H1 (cell line): ENCODE data around the gene NDC1. TPM values are rescaled to one million over a fixed set of nuclear protein-coding genes. Genes with fewer than 3 reads are reported as not detected.

Source experiments
- BACH1 ChIP-seq: IDR thresholded peaks from 2 replicates; pipeline ENCODE4 v1.6.1; 2012; ENCODE audit warnings: low read length, improper control_type of control experiment
- CBX5 ChIP-seq: fragments of 300-800, 300-1000 bp; sonication (generic); IDR thresholded peaks from 2 replicates; pipeline ENCODE4 v1.7.1; 2016; ENCODE audit warnings: antibody characterized with exemption, low read length, low read depth
- CBX8 ChIP-seq: fragments of 300-800, 300-1000 bp; sonication (generic); IDR thresholded peaks from 2 replicates; pipeline ENCODE4 v1.7.1; 2016; ENCODE audit warnings: low read depth, low read length, borderline replicate concordance
- CHD2 ChIP-seq: IDR thresholded peaks from 2 replicates; pipeline ENCODE4 v1.6.1; 2012; ENCODE audit warnings: low read length, improper control_type of control experiment
- CREB1 ChIP-seq: IDR thresholded peaks from 2 replicates; pipeline ENCODE4 v1.6.1; 2012; ENCODE audit warnings: inconsistent platforms
- EGR1 ChIP-seq: IDR thresholded peaks from 2 replicates; pipeline ENCODE4 v1.6.1; 2011; ENCODE audit warnings: low read depth, low read length, borderline replicate concordance
- EP300 ChIP-seq, 2 experiments: IDR thresholded peaks; 1 replicate in 1 of 2; 2 replicates in 1 of 2; pipeline ENCODE4 v1.6.1; 2011 to 2012; ENCODE audit warnings: low read depth in 2 of 2, low read length in 2 of 2, mild to moderate bottlenecking in 2 of 2, borderline replicate concordance in 1 of 2, inconsistent platforms in 1 of 2, moderate library complexity in 1 of 2
- EZH2 ChIP-seq: fragments of 200-600 bp; sonication (generic); IDR thresholded peaks from 2 replicates; pipeline ENCODE4 v1.7.1; 2012; ENCODE audit warnings: low read depth, mild to moderate bottlenecking, moderate library complexity, low read length, inconsistent platforms; ENCODE audit not compliant: severe bottlenecking
- HDAC6 ChIP-seq: IDR thresholded peaks from one replicate; pipeline ENCODE4 v1.7.1; 2012; ENCODE audit warnings: low read depth, mild to moderate bottlenecking, inconsistent platforms, low read length, moderate library complexity
- JUN ChIP-seq: IDR thresholded peaks from 2 replicates; pipeline ENCODE4 v1.6.1; 2011; ENCODE audit warnings: low read depth, mild to moderate bottlenecking, improper control_type of control experiment, low read length
- KDM1A ChIP-seq: fragments of 200-600, 300-600 bp; sonication (generic); IDR thresholded peaks from 2 replicates; pipeline ENCODE4 v1.7.1; 2016; ENCODE audit warnings: mild to moderate bottlenecking, low read length, borderline replicate concordance
- KDM5A ChIP-seq: fragments of 200-600 bp; IDR thresholded peaks from 2 replicates; pipeline ENCODE4 v1.7.1; 2012; ENCODE audit warnings: mild to moderate bottlenecking, low read length, inconsistent platforms, mixed read lengths
- RAD21 ChIP-seq, 2 experiments: IDR thresholded peaks in 1 of 2; conservative IDR thresholded peaks in 1 of 2; 2 replicates each; pipeline ENCODE4 v1.6.1; 2011; ENCODE audit warnings: low read depth in 2 of 2, low read length in 2 of 2, improper control_type of control experiment in 1 of 2, inconsistent platforms in 1 of 2, mild to moderate bottlenecking in 1 of 2, moderate library complexity in 1 of 2
- SIN3A ChIP-seq, 2 experiments: IDR thresholded peaks in 1 of 2; conservative IDR thresholded peaks in 1 of 2; 2 replicates each; pipeline ENCODE4 v1.6.1; 2011 to 2012; ENCODE audit warnings: low read length in 2 of 2, improper control_type of control experiment in 1 of 2, low read depth in 1 of 2, mild to moderate bottlenecking in 1 of 2
- SUZ12 ChIP-seq: fragments of 200-600 bp; sonication (generic); IDR thresholded peaks from 2 replicates; pipeline ENCODE4 v1.6.1; 2012; ENCODE audit warnings: mild to moderate bottlenecking, inconsistent platforms, low read length, moderate library complexity, mixed read lengths
- TAF1 ChIP-seq: IDR thresholded peaks from 2 replicates; pipeline ENCODE4 v1.6.1; 2011; ENCODE audit warnings: mild to moderate bottlenecking, low read depth, low read length
- TBP ChIP-seq: IDR thresholded peaks from 2 replicates; pipeline ENCODE4 v1.6.1; 2011; ENCODE audit warnings: low read depth, low read length, improper control_type of control experiment
- polyA plus RNA-seq, 7 experiments: library from polyadenylated mRNA; depleted of rRNA in 3 of 7; stranded (reverse) in 5 of 7; unstranded in 2 of 7; fragments of >200 nt in 5 of 7; fragments of 200-250 nt in 2 of 7; gene quantifications; 1 replicate in 5 of 7; 2 replicates in 1 of 7; 4 replicates in 1 of 7; pipeline versions ENCODE4 v1.2.1 to v1.2.3, GENCODE V29; 2011 to 2013; ENCODE audit warnings: missing spikeins in 2 of 7, mixed read lengths in 2 of 7
- total RNA-seq: library from RNA; stranded (reverse); fragmentation: NEBNext Ultra II Directional; extraction: Animal tissue kit (Norgen Biotek cat#: 25700); gene quantifications from 2 replicates; pipeline ENCODE4 v1.2.1, GENCODE V29; 2021
- TF ChIP-seq, protein P1 (sequence below): IDR thresholded peaks from 2 replicates; pipeline ENCODE4 v1.6.1; 2012; ENCODE audit warnings: low read length, inconsistent platforms
- TF ChIP-seq, protein P2 (sequence below), 3 experiments: IDR thresholded peaks; 1 replicate in 2 of 3; 2 replicates in 1 of 3; pipeline versions ENCODE4 v1.5.1 to v1.6.1; 2011; ENCODE audit warnings: low read length in 3 of 3, mild to moderate bottlenecking in 3 of 3, inconsistent platforms in 2 of 3, low read depth in 1 of 3, moderate library complexity in 1 of 3; ENCODE audit not compliant: insufficient read depth in 1 of 3; ENCODE audit errors: control extremely low read depth in 1 of 3

NDC1 gene
- total and polyA plus RNA-seq, 2 of the 8 experiments (the other 6 are each of a cell fraction or from before 2014, with no cell fraction given): 62.9 to 66.1 TPM

DNA sequence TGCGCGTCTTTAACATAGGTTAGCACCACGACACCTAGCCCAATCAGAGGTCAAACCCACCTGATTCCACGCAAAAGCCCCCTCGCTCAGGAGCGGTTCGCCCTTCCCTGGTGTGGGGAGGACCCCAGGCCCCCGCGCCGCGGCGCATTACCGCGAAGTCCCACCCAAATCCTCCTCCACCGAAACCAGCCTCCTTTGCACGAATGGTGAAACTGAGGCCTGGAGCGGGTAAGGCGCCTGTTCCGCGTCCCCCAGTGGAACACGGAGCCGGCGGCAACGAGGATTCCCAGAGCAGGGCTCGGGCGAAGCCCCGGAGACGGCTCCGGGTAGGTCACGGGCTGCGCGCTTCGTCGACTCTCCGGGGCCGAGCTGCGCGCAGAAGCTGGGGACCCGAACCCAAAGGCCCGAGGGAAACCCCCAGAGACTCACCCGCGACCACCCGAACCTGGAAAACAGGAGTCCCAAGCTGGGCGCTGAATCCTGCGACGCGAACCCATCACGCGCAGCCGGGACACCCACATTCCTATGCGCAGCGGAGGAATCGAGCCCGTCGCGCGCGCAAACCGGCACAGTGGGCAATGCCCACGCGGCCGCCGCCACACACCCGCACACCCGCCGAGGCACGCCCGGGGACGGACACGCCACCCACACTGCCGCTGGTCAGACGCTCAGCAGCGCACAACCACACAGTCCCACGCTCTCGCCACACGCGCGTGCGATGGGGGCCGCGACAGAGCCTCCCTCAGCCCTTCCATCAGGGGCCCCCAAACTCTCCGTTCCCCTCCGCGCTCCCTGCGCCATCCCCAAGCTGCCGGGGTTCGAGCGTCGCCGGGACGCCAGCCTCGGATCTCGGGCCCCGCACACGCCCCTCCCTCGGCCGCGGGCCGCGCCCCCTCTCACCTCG is 99.6 kb downstream of the NDC1 start (continued):
- TF ChIP-seq, protein P1, sequence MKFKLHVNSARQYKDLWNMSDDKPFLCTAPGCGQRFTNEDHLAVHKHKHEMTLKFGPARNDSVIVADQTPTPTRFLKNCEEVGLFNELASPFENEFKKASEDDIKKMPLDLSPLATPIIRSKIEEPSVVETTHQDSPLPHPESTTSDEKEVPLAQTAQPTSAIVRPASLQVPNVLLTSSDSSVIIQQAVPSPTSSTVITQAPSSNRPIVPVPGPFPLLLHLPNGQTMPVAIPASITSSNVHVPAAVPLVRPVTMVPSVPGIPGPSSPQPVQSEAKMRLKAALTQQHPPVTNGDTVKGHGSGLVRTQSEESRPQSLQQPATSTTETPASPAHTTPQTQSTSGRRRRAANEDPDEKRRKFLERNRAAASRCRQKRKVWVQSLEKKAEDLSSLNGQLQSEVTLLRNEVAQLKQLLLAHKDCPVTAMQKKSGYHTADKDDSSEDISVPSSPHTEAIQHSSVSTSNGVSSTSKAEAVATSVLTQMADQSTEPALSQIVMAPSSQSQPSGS: no peak
- TF ChIP-seq EZH2 (peak; percentile 96), BACH1 (0 out of 2 replicates have a peak, but pooled peaks have one; percentile 28), TBP (no peak), EP300 (IDR thresholded peaks at IDR 0.05; ENCODE audit: borderline replicate concordance in 1 of 2, low read depth in 2 of 2, low read length in 2 of 2) (no peak), TAF1 (no peak), KDM1A (no peak), SUZ12 (peak; percentile 98), RAD21 (IDR thresholded peaks at IDR 0.05 in 1 of 2, conservative IDR thresholded peaks at IDR 0.05 in 1 of 2; ENCODE audit: low read depth in 2 of 2, low read length in 2 of 2) (no peak), CREB1 (no peak), SIN3A (conservative IDR thresholded peaks at IDR 0.05 in 1 of 2, IDR thresholded peaks at IDR 0.05 in 1 of 2; ENCODE audit: low read depth in 1 of 2, low read length in 2 of 2) (no peak), CHD2 (no peak), HDAC6 (no peak), KDM5A (no peak), CBX5 (no peak), JUN (no peak), EGR1 (no peak), CBX8 (no peak)
- TF ChIP-seq, protein P2, sequence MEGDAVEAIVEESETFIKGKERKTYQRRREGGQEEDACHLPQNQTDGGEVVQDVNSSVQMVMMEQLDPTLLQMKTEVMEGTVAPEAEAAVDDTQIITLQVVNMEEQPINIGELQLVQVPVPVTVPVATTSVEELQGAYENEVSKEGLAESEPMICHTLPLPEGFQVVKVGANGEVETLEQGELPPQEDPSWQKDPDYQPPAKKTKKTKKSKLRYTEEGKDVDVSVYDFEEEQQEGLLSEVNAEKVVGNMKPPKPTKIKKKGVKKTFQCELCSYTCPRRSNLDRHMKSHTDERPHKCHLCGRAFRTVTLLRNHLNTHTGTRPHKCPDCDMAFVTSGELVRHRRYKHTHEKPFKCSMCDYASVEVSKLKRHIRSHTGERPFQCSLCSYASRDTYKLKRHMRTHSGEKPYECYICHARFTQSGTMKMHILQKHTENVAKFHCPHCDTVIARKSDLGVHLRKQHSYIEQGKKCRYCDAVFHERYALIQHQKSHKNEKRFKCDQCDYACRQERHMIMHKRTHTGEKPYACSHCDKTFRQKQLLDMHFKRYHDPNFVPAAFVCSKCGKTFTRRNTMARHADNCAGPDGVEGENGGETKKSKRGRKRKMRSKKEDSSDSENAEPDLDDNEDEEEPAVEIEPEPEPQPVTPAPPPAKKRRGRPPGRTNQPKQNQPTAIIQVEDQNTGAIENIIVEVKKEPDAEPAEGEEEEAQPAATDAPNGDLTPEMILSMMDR (IDR thresholded peaks at IDR 0.05; ENCODE audit: control extremely low read depth in 1 of 3, insufficient read depth in 1 of 3, low read depth in 1 of 3, low read length in 3 of 3): no peak
